ENCODE results near the gene SCAF11. TPM values are rescaled to one million over a fixed set of nuclear protein-coding genes. Genes with fewer than 3 reads are reported as not detected.
A peak's percentile ranks its signal among the peaks of the same experiment; 100 is the strongest.

SCAF11 gene
- total and polyA plus RNA-seq, 2 experiments from 2014 or later: 77.0 to 84.8 TPM

- Histone ChIP-seq H2AFZ (peak overlapping the region; percentile 85), H3K36me3 (ENCODE audit: insufficient read depth) (no peaks in the 10 kb centered on the region), H3F3A (replicated peaks; ENCODE audit: low read depth) (no peaks in the 10 kb centered on the region; the same call in 1 of the 2 replicates), H3K4me2 (peak overlapping the region; percentile 85), H3K9me2 (ENCODE audit: insufficient read depth) (no peaks in the 10 kb centered on the region), H4K20me1 (replicated peaks; ENCODE audit: insufficient read depth) (0 out of 2 replicates have a peak, but pooled peaks cover 11% of the 10 kb centered on the region), H3K27ac (ENCODE audit: low read depth) (peak overlapping the region; percentile 96), H3K79me2 (replicated peaks; ENCODE audit: insufficient read depth) (peaks cover 49% of the 10 kb centered on the region), H3K4me1 (ENCODE audit: insufficient read depth) (peaks cover 21% of the 10 kb centered on the region), H3K4me3 (peak overlapping the region; percentile 89), H3K27me3 (ENCODE audit: insufficient read depth) (no peaks in the 10 kb centered on the region)
- ATAC-seq (peak; percentile 66), DNase-seq (ENCODE audit: low spot score) (peak; percentile 50)
- H3K4me3 Mint-ChIP-seq: peak overlapping the region; percentile 90
- peaks cover 31% of the 10 kb centered on the region for H3K4me1 Mint-ChIP-seq
- H3K9me3 Mint-ChIP-seq: peaks cover 14% of the 10 kb centered on the region; the same call in 2 of the 3 replicates
- H3K36me3 Mint-ChIP-seq (ENCODE audit: low read depth): peaks cover 18% of the 10 kb centered on the region
- peaks cover 19% of the 10 kb centered on the region for H3K27me3 Mint-ChIP-seq (ENCODE audit: insufficient read depth, low read depth, poor library complexity)
- peak overlapping the region; percentile 97 for H3K27ac Mint-ChIP-seq
- no peak for TF ChIP-seq JUNB (IDR thresholded peaks at IDR 0.05; ENCODE audit: unreplicated experiment)
- no peak for TF ChIP-seq CREB1 (CRISPR knock-in tag; IDR thresholded peaks at IDR 0.05; ENCODE audit: low read depth)
- TF ChIP-seq ZNF462 (CRISPR knock-in tag; IDR thresholded peaks at IDR 0.05): no peak
- TF ChIP-seq ZNF114 (CRISPR knock-in tag; IDR thresholded peaks at IDR 0.05): no peak
- TF ChIP-seq EZH2 (IDR thresholded peaks at IDR 0.05; ENCODE audit: low read depth, unreplicated experiment): no peak
- no peak for TF ChIP-seq STAT1 (IDR thresholded peaks at IDR 0.05; ENCODE audit: unreplicated experiment)
- TF ChIP-seq NANOG (IDR thresholded peaks at IDR 0.05; ENCODE audit: borderline replicate concordance): no peak
- TF ChIP-seq CTCF (conservative IDR thresholded peaks at IDR 0.05; ENCODE audit: low read depth in 2 of 2): no peak
- TF ChIP-seq EZH2phosphoT487 (IDR thresholded peaks at IDR 0.05; ENCODE audit: unreplicated experiment): no peak
- TF ChIP-seq REST (IDR thresholded peaks at IDR 0.05; ENCODE audit: unreplicated experiment): no peak
Observed at GRCh38 chr12:45989721-45990467, 480 bp downstream of the SCAF11 start.
